ENCODE results near the gene DBH.

DBH gene

GRCh38 chr9:133658442-133659431, 22.6 kb downstream of the DBH start:
- TF ChIP-seq CTCF (IDR thresholded peaks at IDR 0.05; ENCODE audit: low read depth, low read length, missing control alignments), result no peak
- in situ Hi-C loops (cut with HindIII; ENCODE audit: low sequenced_read_pairs), result no loop called here
- peak overlapping the region; percentile 9 for H3K4me3 ChIP-seq (ENCODE audit: low read depth, low read length)
- no peak for DNase-seq (ENCODE audit: low read depth)

GRCh38 chr9:133659516-133659915, 23.4 kb downstream of the DBH start:
- DNase-seq (ENCODE audit: low read depth), result no peak
- in situ Hi-C loops (cut with HindIII; ENCODE audit: low sequenced_read_pairs), result no loop called here
- no peak overlapping the region for H3K4me3 ChIP-seq (ENCODE audit: low read depth, low read length)

GRCh38 chr9:133661846-133662540, 25.8 kb downstream of the DBH start:
- in situ Hi-C loops (cut with HindIII; ENCODE audit: low sequenced_read_pairs), result no loop called here
- no peak for TF ChIP-seq CTCF (IDR thresholded peaks at IDR 0.05; ENCODE audit: low read depth, low read length, missing control alignments)
- H3K4me3 ChIP-seq (ENCODE audit: low read depth, low read length), result no peak overlapping the region
- peak; percentile 1 for DNase-seq (ENCODE audit: low read depth)

More at GRCh38 chr9:133659516-133659915, 23.4 kb downstream of the DBH start:
- TF ChIP-seq CTCF (IDR thresholded peaks at IDR 0.05; ENCODE audit: low read depth, low read length, missing control alignments), result no peak

- in situ Hi-C loops (cut with HindIII; ENCODE audit: low sequenced_read_pairs), result no loop called here
- no peak overlapping the region for H3K4me3 ChIP-seq (ENCODE audit: low read depth, low read length)
- DNase-seq (ENCODE audit: low read depth), result no peak
- peak; percentile 5 for TF ChIP-seq CTCF (IDR thresholded peaks at IDR 0.05; ENCODE audit: low read depth, low read length, missing control alignments)
These were observed 28.2 kb downstream of the DBH start for GRCh38 chr9:133664173-133665050.

- in situ Hi-C loops (cut with HindIII; ENCODE audit: low sequenced_read_pairs), result no loop called here
- no peak for TF ChIP-seq CTCF (IDR thresholded peaks at IDR 0.05; ENCODE audit: low read depth, low read length, missing control alignments)
- H3K4me3 ChIP-seq (ENCODE audit: low read depth, low read length), result no peak overlapping the region
- no peak for DNase-seq (ENCODE audit: low read depth)
These were observed 28.9 kb downstream of the DBH start for GRCh38 chr9:133665096-133665495.

- TF ChIP-seq CTCF (IDR thresholded peaks at IDR 0.05; ENCODE audit: low read depth, low read length, missing control alignments), result no peak
- no peak for DNase-seq (ENCODE audit: low read depth)
- in situ Hi-C loops (cut with HindIII; ENCODE audit: low sequenced_read_pairs), result no loop called here
- H3K4me3 ChIP-seq (ENCODE audit: low read depth, low read length), result no peak overlapping the region
These were observed 29.4 kb downstream of the DBH start for GRCh38 chr9:133665535-133665934.

Data from astrocyte of the cerebellum (primary cell).